SU-DHL-6 (cell line): ENCODE measurements around the gene NID1.

Experiments
- H2AFZ ChIP-seq: fragments of 200-600 bp; sonication (generic); 2 replicates; pipeline ENCODE4 v1.6.1; 2014; ENCODE audit warnings: low read depth, mild to moderate bottlenecking, moderate library complexity, mixed read lengths, antibody characterized with exemption, low read length; ENCODE audit not compliant: severe bottlenecking
- H3F3A ChIP-seq: fragments of 200-600 bp; shearing (Covaris generic); 2 replicates; pipeline ENCODE4 v1.6.0; 2016; ENCODE audit warnings: antibody characterized with exemption, mild to moderate bottlenecking; ENCODE audit not compliant: insufficient read depth
- H3K27ac ChIP-seq: fragments of 200-600 bp; sonication (generic); 2 replicates; pipeline ENCODE4 v1.5.1; 2016; ENCODE audit warnings: low read depth, mild to moderate bottlenecking, low read length, moderate library complexity, mixed read lengths
- H3K27me3 ChIP-seq: fragments of 200-600 bp; sonication (generic), shearing (Covaris generic); 2 replicates; pipeline ENCODE4 v1.6.0; 2014; ENCODE audit warnings: mild to moderate bottlenecking, low read length
- H3K36me3 ChIP-seq: fragments of 200-600 bp; sonication (generic); 2 replicates; pipeline ENCODE4 v1.6.1; 2014; ENCODE audit warnings: mild to moderate bottlenecking, low read length, mixed read lengths
- H3K4me2 ChIP-seq: fragments of 300-600, 200-600 bp; shearing (Covaris generic), sonication (generic); 2 replicates; pipeline ENCODE4 v1.6.0; 2014; ENCODE audit warnings: low read length, low read depth, mild to moderate bottlenecking; ENCODE audit not compliant: poor library complexity, severe bottlenecking
- H3K4me3 ChIP-seq: fragments of 200-600 bp; sonication (generic); 2 replicates; pipeline ENCODE4 v1.5.1; 2014; ENCODE audit warnings: antibody characterized with exemption, low read length, mild to moderate bottlenecking, mixed read lengths; ENCODE audit not compliant: insufficient read depth, poor library complexity, severe bottlenecking
- H3K79me2 ChIP-seq: fragments of 200-600 bp; sonication (generic); 2 replicates; pipeline ENCODE4 v1.6.1; 2014; ENCODE audit warnings: mild to moderate bottlenecking, low read length, moderate library complexity; ENCODE audit not compliant: insufficient read depth
- H3K9ac ChIP-seq: fragments of 200-600 bp; sonication (generic); 2 replicates; pipeline ENCODE4 v1.7.0; 2014; ENCODE audit warnings: mild to moderate bottlenecking, low read length
- H3K9me2 ChIP-seq: fragments of 200-600 bp; sonication (generic); replicated peaks from 2 replicates; pipeline ENCODE4 v1.6.1; 2014; ENCODE audit warnings: low read length; ENCODE audit not compliant: insufficient read depth
- H3K9me3 ChIP-seq: fragments of 200-600 bp; sonication (generic); 2 replicates; pipeline ENCODE4 v1.6.1; 2014; ENCODE audit warnings: low read length, mixed read lengths; ENCODE audit not compliant: insufficient read depth
- H4K20me1 ChIP-seq: fragments of 200-600 bp; sonication (generic); 2 replicates; pipeline ENCODE4 v1.6.1; 2014; ENCODE audit warnings: low read depth, mild to moderate bottlenecking, antibody characterized with exemption, low read length, moderate library complexity, mixed read lengths
- CTCF ChIP-seq: fragments of 200-600 bp; sonication (generic); IDR thresholded peaks from one replicate; pipeline ENCODE4 v1.5.1; 2017; ENCODE audit warnings: antibody characterized with exemption, mild to moderate bottlenecking, low read length, moderate library complexity; ENCODE audit not compliant: insufficient read depth, poor library complexity, severe bottlenecking
- EZH2phosphoT487 ChIP-seq: fragments of 200-600 bp; sonication (generic), shearing (Covaris generic); conservative IDR thresholded peaks from 2 replicates; pipeline ENCODE4 v1.6.1; 2018; ENCODE audit warnings: mild to moderate bottlenecking, antibody characterized with exemption, low read length, moderate library complexity, mixed read lengths

The NID1 gene

GRCh38 chr1:236064674-236065508, at the start of gene NID1:
TSS of gene NID1 (minus strand) at chr1:236065090. CDS start at chr1:236065079, 11 bp downstream.
- H3K9ac ChIP-seq: no peak within 1 kb of the TSS
- H3K27me3 ChIP-seq: no peaks in the 10 kb centered on the region
- TF ChIP-seq EZH2phosphoT487 (no peak), CTCF (no peak)
- no peaks in the 10 kb centered on the region for H4K20me1 ChIP-seq
- no peaks in the 10 kb centered on the region for H3F3A ChIP-seq
- no peak within 1 kb of the TSS for H3K4me3 ChIP-seq
- H3K9me2 ChIP-seq: no peaks in the 10 kb centered on the region
- no peaks in the 10 kb centered on the region for H3K9me3 ChIP-seq
- H3K36me3 ChIP-seq: no peaks in the 10 kb centered on the region
- H3K27ac ChIP-seq: no peak within 1 kb of the TSS
- no peak within 1 kb of the TSS for H3K4me2 ChIP-seq
- H2AFZ ChIP-seq: no peak within 1 kb of the TSS
- H3K79me2 ChIP-seq: no peaks in the 10 kb centered on the region

GRCh38 chr1:236114076-236114747, 49.3 kb upstream of the NID1 start:
- H3K27me3 ChIP-seq: no peaks in the 10 kb centered on the region
- H2AFZ ChIP-seq: no peak overlapping the region
- H3K9me2 ChIP-seq: no peaks in the 10 kb centered on the region
- no peak overlapping the region for H3K9ac ChIP-seq
- H3K4me3 ChIP-seq: no peak overlapping the region
- no peaks in the 10 kb centered on the region for H4K20me1 ChIP-seq
- no peaks in the 10 kb centered on the region for H3K9me3 ChIP-seq
- H3K79me2 ChIP-seq: no peaks in the 10 kb centered on the region
- no peak overlapping the region for H3K4me2 ChIP-seq
- H3K27ac ChIP-seq: no peak overlapping the region
- TF ChIP-seq CTCF (no peak), EZH2phosphoT487 (no peak)
- H3F3A ChIP-seq: no peaks in the 10 kb centered on the region
- no peaks in the 10 kb centered on the region for H3K36me3 ChIP-seq

- no peak for TF ChIP-seq EZH2phosphoT487
- no peak for TF ChIP-seq CTCF
- Histone ChIP-seq H3K27ac (no peak overlapping the region), H2AFZ (no peak overlapping the region), H3K27me3 (no peaks in the 10 kb centered on the region), H3K36me3 (no peaks in the 10 kb centered on the region), H3K9me3 (no peaks in the 10 kb centered on the region), H3K4me3 (no peak overlapping the region), H3F3A (no peaks in the 10 kb centered on the region), H4K20me1 (no peaks in the 10 kb centered on the region), H3K79me2 (no peaks in the 10 kb centered on the region), H3K9ac (no peak overlapping the region), H3K4me2 (no peak overlapping the region), H3K9me2 (no peaks in the 10 kb centered on the region)
Observed at GRCh38 chr1:236113324-236114032, 48.6 kb upstream of the NID1 start.
